ENCODE measurements around the gene BABAM2. TPM values are rescaled to one million over a fixed set of nuclear protein-coding genes. Genes with fewer than 3 reads are reported as not detected.

Gene BABAM2
- total and polyA plus RNA-seq, 2 experiments from 2014 or later: 17.8 to 21.5 TPM

GRCh38 chr2:27967076-27967475 lies 76.5 kb downstream of the BABAM2 start:
- H3K4me2 ChIP-seq: no peak overlapping the region

More at GRCh38 chr2:27967076-27967475, 76.5 kb downstream of the BABAM2 start:
- DNase-seq (ENCODE audit: low spot score): no peak
- no peak overlapping the region for H3K27ac ChIP-seq (ENCODE audit: low read depth)
- H2AFZ ChIP-seq: no peak overlapping the region
- no peaks in the 10 kb centered on the region for H3K9me2 ChIP-seq (ENCODE audit: insufficient read depth)
- no peaks in the 10 kb centered on the region for H3K4me1 ChIP-seq (ENCODE audit: insufficient read depth)
- H3K36me3 ChIP-seq (ENCODE audit: insufficient read depth): no peaks in the 10 kb centered on the region
- Mint-ChIP-seq H3K4me1 (no peaks in the 10 kb centered on the region), H3K36me3 (ENCODE audit: low read depth) (peaks cover 17% of the 10 kb centered on the region), H3K9me3 (peaks cover 25% of the 10 kb centered on the region), H3K4me3 (no peak overlapping the region), H3K27me3 (ENCODE audit: insufficient read depth, low read depth, poor library complexity) (no peaks in the 10 kb centered on the region), H3K27ac (no peak overlapping the region)
- H3K27me3 ChIP-seq (ENCODE audit: insufficient read depth): no peaks in the 10 kb centered on the region
- no peak for ATAC-seq
- no peak overlapping the region for H3K4me3 ChIP-seq
- no peaks in the 10 kb centered on the region for H3F3A ChIP-seq (replicated peaks; ENCODE audit: low read depth)
- no peaks in the 10 kb centered on the region for H4K20me1 ChIP-seq (replicated peaks; ENCODE audit: insufficient read depth)
- TF ChIP-seq ETS1 (IDR thresholded peaks at IDR 0.05): no peak
- no peak for TF ChIP-seq POLR2AphosphoS5 (IDR thresholded peaks at IDR 0.05; ENCODE audit: low read depth)
- no peak for TF ChIP-seq JUNB (IDR thresholded peaks at IDR 0.05; ENCODE audit: unreplicated experiment)
- TF ChIP-seq REST (IDR thresholded peaks at IDR 0.05; ENCODE audit: unreplicated experiment): no peak
- TF ChIP-seq ZNF331 (CRISPR knock-in tag; IDR thresholded peaks at IDR 0.05; ENCODE audit: low read depth): no peak
- TF ChIP-seq CREB1 (CRISPR knock-in tag; IDR thresholded peaks at IDR 0.05; ENCODE audit: low read depth): no peak
- TF ChIP-seq NANOG (IDR thresholded peaks at IDR 0.05; ENCODE audit: borderline replicate concordance): no peak
- TF ChIP-seq CTCF (conservative IDR thresholded peaks at IDR 0.05; ENCODE audit: low read depth in 2 of 2): no peak
- TF ChIP-seq EZH2phosphoT487 (IDR thresholded peaks at IDR 0.05; ENCODE audit: unreplicated experiment): no peak
- TF ChIP-seq EZH2 (IDR thresholded peaks at IDR 0.05; ENCODE audit: low read depth, unreplicated experiment): no peak
- TF ChIP-seq ZNF462 (CRISPR knock-in tag; IDR thresholded peaks at IDR 0.05): no peak
- no peak for TF ChIP-seq ZNF114 (CRISPR knock-in tag; IDR thresholded peaks at IDR 0.05)
- TF ChIP-seq STAT1 (IDR thresholded peaks at IDR 0.05; ENCODE audit: unreplicated experiment): no peak
- no peaks in the 10 kb centered on the region for H3K79me2 ChIP-seq (replicated peaks; ENCODE audit: insufficient read depth)
